K562 (cell line): ENCODE measurements around the gene RAP1A. TPM values are rescaled to one million over a fixed set of nuclear protein-coding genes. Genes with fewer than 3 reads are reported as not detected.

Experiments
- ATAC-seq: fragments of 200-7000 bp; cut with Tn5 transposase; 3 replicates; pipeline ENCODE4 v1.9.1; 2020; ENCODE audit warnings: moderate library complexity
- BruUV-seq: library from RNA; stranded (reverse); fragments of 400-500 nt; replicated peaks from 2 replicates; lab custom pipeline; 2021; lab: Mats Ljungman, UMichigan
- CTCF ChIA-PET: fragments of 300-600 bp; formaldehyde crosslinking; extraction: SDS; loops from one replicate; lab custom pipeline; 2021; ENCODE audit warnings: low intra/inter-chr PET ratio; lab: Yijun Ruan, JAX
- POLR2A ChIA-PET: fragments of 300-600, 350-650 bp; sonication (Branson Sonifier 250); formaldehyde crosslinking; extraction: SDS; loops from one replicate; lab custom pipeline; 2021; ENCODE audit warnings: antibody characterized with exemption, inconsistent platforms; lab: Yijun Ruan, JAX
- DNase-seq, 4 experiments: peaks; one replicate each; pipeline versions ENCODE4 v3.0.0 to v3.0.0-alpha.2; 2011 to 2018; ENCODE audit warnings: low spot score in 3 of 4, mixed read lengths in 3 of 4; ENCODE audit errors: extremely low read depth in 1 of 4
- FAIRE-seq: peaks from 2 replicates; lab custom pipeline; 2011; peaks lifted over from hg19 to GRCh38; lab: Jason Lieb, UNC
- H2AFZ ChIP-seq: 2 replicates; pipeline ENCODE4 v1.6.0; 2011; ENCODE audit warnings: low read depth, low read length, control low read depth, inconsistent platforms
- H3K27ac ChIP-seq: fragments of 200-600 bp; 3 replicates; pipeline ENCODE4 v1.8.0; 2011; ENCODE audit warnings: low read depth, mild to moderate bottlenecking, control low read depth, inconsistent platforms, low read length, moderate library complexity, mixed read lengths; ENCODE audit errors: extremely low read depth
- H3K27me3 ChIP-seq, 2 experiments: fragments of 300-600 bp in 1 of 2; 2 replicates in 1 of 2; 3 replicates in 1 of 2; pipeline versions ENCODE4 v1.6.0 to v1.8.0; 2011; ENCODE audit warnings: inconsistent platforms in 2 of 2, low read length in 2 of 2, mild to moderate bottlenecking in 1 of 2, mixed read lengths in 1 of 2, moderate library complexity in 1 of 2; ENCODE audit not compliant: control insufficient read depth in 2 of 2, insufficient read depth in 2 of 2
- H3K36me3 ChIP-seq: fragments of 300-600 bp; 3 replicates; pipeline ENCODE4 v1.8.0; 2011; ENCODE audit warnings: mild to moderate bottlenecking, low read length, inconsistent platforms; ENCODE audit not compliant: control insufficient read depth, insufficient read depth
- H3K4me1 ChIP-seq, 2 experiments: fragments of 200-600 bp in 1 of 2; replicated peaks in 1 of 2; 2 replicates in 1 of 2; 3 replicates in 1 of 2; pipeline versions ENCODE4 v1.5.1 to v1.8.0; 2011; ENCODE audit warnings: inconsistent platforms in 2 of 2, low read length in 2 of 2, mild to moderate bottlenecking in 1 of 2, mixed read lengths in 1 of 2, moderate library complexity in 1 of 2; ENCODE audit not compliant: control insufficient read depth in 2 of 2, insufficient read depth in 2 of 2
- H3K4me2 ChIP-seq: 2 replicates; pipeline ENCODE4 v1.6.1; 2011; ENCODE audit warnings: low read length, control low read depth, inconsistent platforms, mixed read lengths; ENCODE audit not compliant: insufficient read depth
- H3K4me3 ChIP-seq: fragments of 200-600 bp; sonication (generic), shearing (Covaris generic); 2 replicates; pipeline ENCODE4 v1.5.1; 2016; ENCODE audit warnings: control low read depth, inconsistent platforms
- H3K79me2 ChIP-seq: fragments of 200-600 bp; 3 replicates; pipeline ENCODE4 v1.8.0; 2011; ENCODE audit warnings: low read length, inconsistent platforms; ENCODE audit not compliant: control insufficient read depth, insufficient read depth
- H3K9ac ChIP-seq, 2 experiments: 2 replicates each; pipeline versions ENCODE4 v1.6.0 to v1.6.1; 2011; ENCODE audit warnings: low read depth in 2 of 2, low read length in 2 of 2, control low read depth in 1 of 2, inconsistent platforms in 1 of 2, mild to moderate bottlenecking in 1 of 2, mixed read lengths in 1 of 2; ENCODE audit not compliant: insufficient read depth in 1 of 2
- H3K9me1 ChIP-seq: one replicate; pipeline ENCODE4 v1.6.0; 2011; ENCODE audit warnings: inconsistent platforms, mild to moderate bottlenecking, low read length, moderate library complexity; ENCODE audit not compliant: control insufficient read depth, insufficient read depth
- H3K9me3 ChIP-seq: replicated peaks from 2 replicates; pipeline ENCODE4 v1.5.1; 2011; ENCODE audit warnings: low read depth, low read length, inconsistent platforms; ENCODE audit not compliant: control insufficient read depth, insufficient read depth
- H4K20me1 ChIP-seq: replicated peaks from 2 replicates; pipeline ENCODE4 v1.6.1; 2011; ENCODE audit warnings: low read length, inconsistent platforms, mixed read lengths; ENCODE audit not compliant: control insufficient read depth, insufficient read depth
- BRF2 ChIP-seq: IDR thresholded peaks from 3 replicates; pipeline ENCODE4 v1.6.1; 2011; ENCODE audit warnings: borderline replicate concordance, mild to moderate bottlenecking; ENCODE audit not compliant: insufficient read length, insufficient read depth
- EWSR1 ChIP-seq: fragments of 450-650 bp; IDR thresholded peaks from 2 replicates; pipeline ENCODE4 v1.6.1; 2018; ENCODE audit warnings: borderline replicate concordance, mild to moderate bottlenecking, low read depth, moderate library complexity; ENCODE audit not compliant: partially characterized antibody
- KHSRP ChIP-seq: fragments of 450-650 bp; IDR thresholded peaks from 2 replicates; pipeline ENCODE4 v1.6.1; 2017
- MCM7 ChIP-seq, 2 experiments: fragments of 450-650 bp; IDR thresholded peaks; 2 replicates each; pipeline ENCODE4 v1.6.1; 2016 to 2018
- USF1 ChIP-seq: sonication (generic); formaldehyde crosslinking; IDR thresholded peaks from 2 replicates; pipeline ENCODE4 v1.9.0; 2022; ENCODE audit warnings: mild to moderate bottlenecking, missing genetic modification reagents
- USF2 ChIP-seq: sonication (generic); formaldehyde crosslinking; IDR thresholded peaks from 2 replicates; pipeline ENCODE4 v1.5.0; 2020; ENCODE audit warnings: missing genetic modification reagents
- WHSC1 ChIP-seq: IDR thresholded peaks from one replicate; pipeline ENCODE4 v1.6.1; 2012; ENCODE audit warnings: low read length, control low read depth, inconsistent platforms
- ZC3H4 ChIP-seq: sonication (generic); formaldehyde crosslinking; IDR thresholded peaks from 2 replicates; pipeline ENCODE4 v1.9.0; 2021; ENCODE audit warnings: missing genetic modification reagents, borderline replicate concordance
- ZFP36 ChIP-seq: fragments of 150-350 bp; IDR thresholded peaks from 2 replicates; pipeline ENCODE4 v1.6.1; 2018; ENCODE audit warnings: low read length, low read depth; ENCODE audit not compliant: partially characterized antibody
- ZNF512 ChIP-seq: IDR thresholded peaks from 2 replicates; pipeline ENCODE4 v1.6.1; 2016; ENCODE audit warnings: missing genetic modification characterization, missing compliant biosample characterization
- ZSCAN32 ChIP-seq: fragments of 450-650 bp; formaldehyde crosslinking; IDR thresholded peaks from 2 replicates; pipeline ENCODE4 v1.4.0; 2020; ENCODE audit warnings: mild to moderate bottlenecking, moderate library complexity
- WGBS: fragments of 100-300 bp; shearing (Covaris generic); methylation state at CpG from one replicate; pipeline ENCODE4 v1.1.6; 2016; ENCODE audit warnings: low coverage, mixed read lengths; ENCODE audit not compliant: insufficient coverage; ENCODE audit errors: missing lambda C conversion rate; 5-methylcytosine and 5-hydroxymethylcytosine counted together
- in situ Hi-C: fragments of 300-500 bp; cut with MboI; formaldehyde crosslinking; loops from 4 replicates; pipeline ENCODE4 v1.15.0; 2018; ENCODE audit warnings: inconsistent platforms, mixed read lengths
- intact Hi-C: fragments of 100-400 bp; cut with micrococcal nuclease; formaldehyde crosslinking; loops from 2 replicates; pipeline ENCODE4 v1.14.2; 2022
- polyA plus RNA-seq, 8 experiments: library from polyadenylated mRNA; depleted of rRNA in 4 of 8; stranded (reverse) in 5 of 8; unstranded in 3 of 8; fragments of >200 nt; fragmentation: Nextera tagmentation in 2 of 8; fragmentation: Illumina TruSeq in 1 of 8; extraction: Ambion mirVana in 2 of 8; extraction: Trizol in 1 of 8; gene quantifications; 2 replicates each; pipeline versions ENCODE4 v1.2.1 to v1.2.3, GENCODE V29; 2011 to 2014; ENCODE audit warnings: inconsistent platforms in 1 of 8, missing spikeins in 1 of 8
- total RNA-seq, 7 experiments: library from RNA; depleted of rRNA in 6 of 7; stranded (reverse); fragments of >200 nt in 6 of 7; fragmentation: Illumina TruSeq in 2 of 7; extraction: Trizol in 2 of 7; gene quantifications; 2 replicates each; pipeline versions ENCODE4 v1.2.1 to v1.2.3, GENCODE V29; 2011 to 2021; ENCODE audit warnings: low replicate concordance in 1 of 7
- TF ChIP-seq, protein P1 (sequence below): fragments of 200-800 bp; sonication (Bioruptor generic); IDR thresholded peaks from 2 replicates; pipeline ENCODE4 v1.6.1; 2017; ENCODE audit warnings: missing genetic modification characterization, missing compliant biosample characterization
- TF ChIP-seq, protein P2 (sequence below), 3 experiments: fragments of 200-800 bp in 1 of 3; sonication (Bioruptor generic) in 1 of 3; sonication (generic) in 1 of 3; formaldehyde crosslinking in 1 of 3; IDR thresholded peaks; 2 replicates each; pipeline versions ENCODE4 v1.6.1 to v1.8.0; 2016 to 2022; ENCODE audit warnings: mild to moderate bottlenecking in 2 of 3, missing compliant biosample characterization in 2 of 3, missing genetic modification characterization in 2 of 3, missing genetic modification reagents in 1 of 3

RAP1A gene
- total and polyA plus RNA-seq, 9 of the 15 experiments (the other 6 are each of a cell fraction or from before 2014, with no cell fraction given): 13.4 to 86.2 (median 32.5) TPM

DNA sequence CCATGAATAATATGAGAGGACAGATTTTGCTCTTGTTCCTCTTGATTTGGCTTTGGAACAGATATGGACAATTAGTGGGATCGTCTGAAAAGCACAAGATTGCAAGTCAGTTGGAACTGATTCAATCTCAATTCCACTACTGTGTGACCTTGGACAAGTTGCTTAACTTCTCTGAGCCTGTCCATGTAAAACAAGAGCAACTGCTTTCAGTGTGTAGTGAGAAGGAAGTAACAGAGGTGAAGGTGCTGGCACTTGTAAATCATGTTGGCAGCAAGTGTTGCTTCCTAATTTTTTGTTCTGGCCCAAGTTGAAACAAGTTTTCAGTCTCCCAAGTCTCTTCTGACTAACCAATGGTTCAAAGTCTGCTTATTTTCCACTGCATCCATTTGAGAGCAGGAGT, 104.3 kb downstream of the RAP1A start (continued):
- TF ChIP-seq BRF2 (no peak), MCM7 (IDR thresholded peaks at IDR 0.05) (no peak), ZFP36 (peak; percentile 91)

GRCh38 chr1:111725192-111725591, 105.6 kb downstream of the RAP1A start:
- TF ChIP-seq, protein P1, sequence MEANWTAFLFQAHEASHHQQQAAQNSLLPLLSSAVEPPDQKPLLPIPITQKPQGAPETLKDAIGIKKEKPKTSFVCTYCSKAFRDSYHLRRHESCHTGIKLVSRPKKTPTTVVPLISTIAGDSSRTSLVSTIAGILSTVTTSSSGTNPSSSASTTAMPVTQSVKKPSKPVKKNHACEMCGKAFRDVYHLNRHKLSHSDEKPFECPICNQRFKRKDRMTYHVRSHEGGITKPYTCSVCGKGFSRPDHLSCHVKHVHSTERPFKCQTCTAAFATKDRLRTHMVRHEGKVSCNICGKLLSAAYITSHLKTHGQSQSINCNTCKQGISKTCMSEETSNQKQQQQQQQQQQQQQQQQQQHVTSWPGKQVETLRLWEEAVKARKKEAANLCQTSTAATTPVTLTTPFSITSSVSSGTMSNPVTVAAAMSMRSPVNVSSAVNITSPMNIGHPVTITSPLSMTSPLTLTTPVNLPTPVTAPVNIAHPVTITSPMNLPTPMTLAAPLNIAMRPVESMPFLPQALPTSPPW: 0 out of 2 replicates have a peak, but pooled peaks have one; percentile 12
- TF ChIP-seq ZC3H4 (CRISPR knock-in tag) (no peak), EWSR1 (no peak), USF2 (CRISPR knock-in tag) (peak; percentile 25; the same call in 1 of the 2 replicates), USF1 (CRISPR knock-in tag) (0 out of 2 replicates have a peak, but pooled peaks have one; percentile 23), ZNF512 (no peak), KHSRP (no peak), WHSC1 (no peak), ZSCAN32 (no peak)
- TF ChIP-seq, protein P2, sequence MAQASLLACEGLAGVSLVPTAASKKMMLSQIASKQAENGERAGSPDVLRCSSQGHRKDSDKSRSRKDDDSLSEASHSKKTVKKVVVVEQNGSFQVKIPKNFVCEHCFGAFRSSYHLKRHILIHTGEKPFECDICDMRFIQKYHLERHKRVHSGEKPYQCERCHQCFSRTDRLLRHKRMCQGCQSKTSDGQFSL (CRISPR knock-in tag; IDR thresholded peaks at IDR 0.05): 0 out of 2 replicates have a peak, but pooled peaks have one; percentile 40
- TF ChIP-seq, protein P2 (tag; IDR thresholded peaks at IDR 0.05): no peak
- intact Hi-C loops (no loop called here), in situ Hi-C loops (no loop called here)
- Histone ChIP-seq H2AFZ (no peak overlapping the region), H3K9me1 (peaks cover 2% of the 10 kb centered on the region), H4K20me1 (no peaks in the 10 kb centered on the region; the same call in none of the 2 replicates), H3K9ac (no peak overlapping the region; a peak in 1 of 4 replicates), H3K27me3 (peaks cover 2 to 37% of the 10 kb centered on the region in 2 experiments; a peak in 4 of 5 replicates), H3K9me3 (no peaks in the 10 kb centered on the region), H3K36me3 (no peaks in the 10 kb centered on the region), H3K79me2 (no peaks in the 10 kb centered on the region), H3K4me1 (peaks cover 5 to 7% of the 10 kb centered on the region in 2 experiments; a peak in 2 of 5 replicates), H3K4me2 (no peak overlapping the region), H3K27ac (no peak overlapping the region), H3K4me3 (no peak overlapping the region)
- CTCF ChIA-PET: no interaction called here
- POLR2A ChIA-PET: interaction anchor here (1.0 to 1.6 kb wide), 3 partner anchors 10 to 13 kb away, joined by 3 to 5 read pairs (median 5); no protein-coding TSS in a partner anchor
- WGBS: 18% methylated on average over 5 of the region's 5 CpGs
- no peak for ATAC-seq
- FAIRE-seq: no peak
- BruUV-seq: no TSS peak
- DNase-seq: peak in 1 of 4 experiments; percentile 20
